GM23248 (cell line): ENCODE data around the gene IL2RA.

Experiments used
- EZH2 ChIP-seq: fragments of 200-600 bp; sonication (generic); IDR thresholded peaks from 2 replicates; pipeline ENCODE4 v1.6.1; 2018; ENCODE audit warnings: antibody characterized with exemption, mild to moderate bottlenecking; ENCODE audit not compliant: insufficient read depth, poor library complexity, severe bottlenecking
- EZH2phosphoT487 ChIP-seq: fragments of 200-600 bp; sonication (generic); IDR thresholded peaks from 2 replicates; pipeline ENCODE4 v1.6.1; 2018; ENCODE audit warnings: antibody characterized with exemption, moderate library complexity, mild to moderate bottlenecking, low read depth; ENCODE audit not compliant: insufficient read depth

DNA sequence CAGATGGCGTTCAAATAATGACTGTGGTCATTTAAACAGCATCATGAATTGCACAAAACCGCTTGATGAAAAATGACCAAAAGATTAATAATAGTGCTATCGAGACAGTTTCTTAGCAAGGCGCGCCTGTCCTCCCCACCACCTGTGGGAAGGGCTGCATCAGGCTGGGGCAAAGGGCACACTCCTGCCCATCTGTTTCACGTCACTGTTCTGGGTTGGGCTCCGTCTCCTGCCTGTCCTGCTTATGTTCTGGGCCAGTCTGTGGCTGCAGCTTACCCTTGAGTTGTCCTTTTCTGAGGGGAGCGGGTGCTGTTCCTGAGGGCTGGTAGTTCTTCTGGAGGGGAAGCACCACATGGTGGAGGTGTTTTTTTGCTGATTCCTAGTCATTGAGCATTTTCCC, 40.0 kb upstream of the IL2RA start:
- TF ChIP-seq EZH2 (no peak), EZH2phosphoT487 (no peak)
